Activated T-cell treated with anti-CD3 and anti-CD28 coated beads, Interleukin-2, amount 50 U/mL, for 4 hours (primary cell): Measurements from ENCODE around the gene DCHS1. TPM values are rescaled to one million over a fixed set of nuclear protein-coding genes. Genes with fewer than 3 reads are reported as not detected.

Experiments used
- ATAC-seq, 2 donors: fragments of 200-7000 bp; cut with Tn5 transposase; one replicate each; pipeline ENCODE4 v1.10.0; 2021
- DNase-seq: peaks from one replicate; pipeline ENCODE4 v3.0.0-alpha.2; 2020
- H3K27me3 Mint-ChIP-seq: one replicate; pipeline ENCODE4 v1.8.0; 2021; ENCODE audit warnings: low read depth, mixed read lengths
- H3K36me3 Mint-ChIP-seq: one replicate; pipeline ENCODE4 v1.8.0; 2022; ENCODE audit warnings: mixed read lengths; ENCODE audit not compliant: insufficient read depth
- H3K4me1 Mint-ChIP-seq: one replicate; pipeline ENCODE4 v1.8.0; 2021; ENCODE audit warnings: low read depth, mixed read lengths
- H3K4me3 Mint-ChIP-seq: one replicate; pipeline ENCODE4 v1.8.0; 2021; ENCODE audit warnings: mild to moderate bottlenecking, moderate library complexity, mixed read lengths
- H3K9me3 Mint-ChIP-seq: one replicate; pipeline ENCODE4 v1.8.0; 2021; ENCODE audit warnings: mixed read lengths
- total RNA-seq, 3 donors: library from RNA; stranded (reverse); gene quantifications; one replicate each; pipeline ENCODE4 v1.2.1, GENCODE V29; 2021

The DCHS1 gene
- total RNA-seq, 3 donors from 2014 or later: 0.28 to 0.40 (median 0.33) TPM

DNA sequence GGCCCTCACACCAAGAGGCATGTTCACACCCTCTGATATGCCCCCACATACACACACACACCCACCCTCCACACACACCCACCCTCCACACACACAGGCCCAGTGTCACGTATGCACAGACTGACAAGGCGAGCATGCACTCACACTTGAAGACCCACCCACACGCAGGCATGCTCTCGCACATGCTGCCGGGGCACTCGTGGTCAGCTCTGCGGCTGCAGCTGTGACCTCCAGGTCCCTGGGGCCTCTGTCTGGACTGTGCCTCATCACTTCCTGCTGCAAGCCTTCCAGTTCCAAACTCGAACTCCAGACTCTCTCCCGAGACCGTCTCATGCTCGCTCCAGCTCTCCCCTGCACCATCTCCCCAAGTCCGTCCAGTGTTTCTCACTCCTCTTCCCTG lies 9.5 kb downstream of the DCHS1 start:
- no peak for ATAC-seq
- H3K4me1 Mint-ChIP-seq: no peaks in the 10 kb centered on the region
- no peaks in the 10 kb centered on the region for H3K9me3 Mint-ChIP-seq
- H3K36me3 Mint-ChIP-seq: no peaks in the 10 kb centered on the region
- no peak for DNase-seq
- no peaks in the 10 kb centered on the region for H3K27me3 Mint-ChIP-seq
- H3K4me3 Mint-ChIP-seq: peak overlapping the region; percentile 14

DNA sequence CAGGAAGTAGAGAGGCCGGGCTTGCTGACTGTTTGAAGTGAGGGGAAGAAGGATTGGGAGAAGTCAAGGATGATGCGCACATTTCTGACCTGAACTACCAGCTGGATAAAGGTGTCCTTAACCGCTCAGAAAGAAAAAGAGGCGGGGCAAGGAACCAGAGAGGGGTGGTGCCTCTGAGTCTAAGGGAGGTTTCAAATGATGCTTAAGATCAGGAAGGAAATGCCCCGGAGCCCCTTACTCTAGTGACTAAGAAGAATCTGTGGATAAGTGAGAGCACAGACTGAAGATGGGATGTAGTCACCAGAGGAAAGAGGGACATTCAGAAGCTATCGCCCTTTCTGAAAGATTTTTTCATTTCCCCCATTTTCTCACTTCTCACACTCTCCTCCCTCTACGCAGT lies 12.7 kb downstream of the DCHS1 start:
- Mint-ChIP-seq H3K4me3 (no peak overlapping the region), H3K27me3 (no peaks in the 10 kb centered on the region), H3K4me1 (no peaks in the 10 kb centered on the region), H3K36me3 (no peaks in the 10 kb centered on the region), H3K9me3 (no peaks in the 10 kb centered on the region)
- no peak for ATAC-seq
- no peak for DNase-seq

DNA sequence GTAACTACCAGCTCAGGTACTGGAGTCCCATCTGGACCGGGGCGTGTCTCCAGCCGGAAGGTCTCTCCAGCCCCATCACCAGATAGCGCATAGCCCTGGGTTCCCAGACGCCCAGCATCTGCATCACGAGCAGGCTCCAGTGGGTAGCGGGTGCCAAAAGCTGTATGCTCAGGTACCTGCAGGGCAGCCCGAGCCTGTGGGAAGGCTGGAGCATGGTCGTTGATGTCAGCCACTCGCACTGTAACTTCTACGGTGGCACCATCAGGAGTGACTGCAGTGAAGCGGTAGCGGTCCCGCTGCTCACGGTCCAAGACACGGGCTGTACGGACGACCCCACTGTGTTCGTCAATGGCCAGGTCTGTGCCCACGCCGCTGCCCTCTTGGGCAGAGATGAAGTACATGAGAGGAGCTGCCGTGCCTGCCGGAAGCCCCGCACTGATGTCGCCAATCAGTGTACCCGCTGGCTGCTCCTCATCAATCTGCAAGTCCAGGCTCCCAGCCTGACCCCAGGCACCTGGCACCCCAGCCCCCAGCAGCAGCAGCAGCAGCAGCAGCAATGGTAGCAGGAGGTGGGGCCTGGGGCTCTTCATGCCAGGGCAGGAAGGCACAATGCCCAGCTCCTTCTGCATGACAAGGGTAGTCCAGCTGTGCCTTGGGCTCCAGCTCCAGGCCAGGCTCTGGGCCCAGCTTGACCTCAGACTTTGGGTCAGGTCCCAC lies 14.5 kb downstream of the DCHS1 start:
- H3K36me3 Mint-ChIP-seq: no peaks in the 10 kb centered on the region
- ATAC-seq: no peak
- H3K9me3 Mint-ChIP-seq: no peaks in the 10 kb centered on the region

DNA sequence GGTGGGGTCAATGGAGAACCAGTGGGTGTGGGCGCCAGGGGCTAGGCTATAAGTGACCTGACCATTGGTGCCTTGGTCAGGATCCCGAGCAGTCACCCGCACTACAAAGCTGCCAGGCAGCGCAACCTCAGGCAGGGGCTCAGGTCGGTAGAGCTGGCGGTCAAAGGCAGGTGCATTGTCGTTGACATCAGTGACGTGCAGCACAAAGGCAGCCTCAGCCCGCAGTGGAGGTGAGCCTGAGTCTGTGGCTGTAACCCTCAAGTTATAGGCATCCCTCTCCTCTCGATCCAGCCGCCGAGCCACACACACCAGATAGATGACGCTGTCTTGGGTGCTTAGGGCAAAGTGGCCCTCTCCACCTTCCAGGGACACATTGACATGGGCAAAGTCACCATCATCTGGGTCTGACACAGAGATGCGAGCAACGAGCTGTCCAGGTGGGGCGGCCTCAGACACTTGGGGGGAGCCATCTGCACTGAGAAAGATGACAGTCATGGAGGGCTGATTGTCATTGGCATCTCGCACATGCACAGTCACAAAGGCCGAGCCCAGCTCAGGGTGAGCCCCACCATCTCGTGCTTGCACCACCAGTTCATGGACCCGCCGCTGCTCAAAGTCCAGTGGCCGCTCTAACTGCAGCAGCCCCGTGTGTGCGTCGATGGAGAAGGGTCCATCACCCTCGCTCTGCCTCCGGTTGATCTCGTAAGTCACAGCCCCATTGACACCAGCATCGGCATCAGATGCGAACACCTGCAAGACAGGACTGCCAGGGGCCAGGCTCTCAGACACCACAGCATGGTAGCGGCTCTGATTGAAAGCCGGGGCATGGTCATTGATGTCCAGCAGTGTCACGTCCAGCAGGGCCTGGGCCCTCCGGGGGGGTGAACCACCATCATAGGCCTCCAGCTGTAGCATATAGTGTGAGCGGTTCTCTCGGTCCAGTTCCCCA lies 15.3 kb downstream of the DCHS1 start:
- no peaks in the 10 kb centered on the region for H3K9me3 Mint-ChIP-seq
- H3K27me3 Mint-ChIP-seq: no peaks in the 10 kb centered on the region
- no peak overlapping the region for H3K4me3 Mint-ChIP-seq
- H3K4me1 Mint-ChIP-seq: no peaks in the 10 kb centered on the region
- DNase-seq (no peak), ATAC-seq (no peak)
- no peaks in the 10 kb centered on the region for H3K36me3 Mint-ChIP-seq

More for the DNA sequence above, 14.5 kb downstream of the DCHS1 start:
- no peak for DNase-seq
- no peaks in the 10 kb centered on the region for H3K4me1 Mint-ChIP-seq
- no peaks in the 10 kb centered on the region for H3K27me3 Mint-ChIP-seq
- H3K4me3 Mint-ChIP-seq: no peak overlapping the region

DNA sequence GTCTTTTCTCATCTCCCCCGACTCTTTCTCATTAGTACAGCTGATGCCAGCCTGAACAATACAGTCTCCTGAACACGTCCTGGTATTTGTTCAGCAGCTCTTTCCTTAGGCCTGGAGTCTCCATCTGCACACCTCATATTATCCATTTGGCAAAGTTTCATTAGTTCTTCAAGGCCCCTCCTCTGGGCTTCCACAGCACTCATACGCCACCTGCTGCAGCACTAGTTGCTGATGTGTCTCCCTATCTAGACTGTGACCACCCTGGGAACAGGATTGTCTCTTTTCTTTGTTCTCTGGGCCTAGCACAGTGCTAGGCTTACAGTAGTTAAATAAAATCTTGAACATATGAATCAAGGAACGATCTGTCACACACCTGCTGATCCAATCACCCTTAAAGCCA lies 17.2 kb downstream of the DCHS1 start:
- Mint-ChIP-seq H3K4me1 (no peaks in the 10 kb centered on the region), H3K27me3 (no peaks in the 10 kb centered on the region), H3K9me3 (no peaks in the 10 kb centered on the region), H3K4me3 (no peak overlapping the region), H3K36me3 (no peaks in the 10 kb centered on the region)
- ATAC-seq: no peak
- DNase-seq: no peak

DNA sequence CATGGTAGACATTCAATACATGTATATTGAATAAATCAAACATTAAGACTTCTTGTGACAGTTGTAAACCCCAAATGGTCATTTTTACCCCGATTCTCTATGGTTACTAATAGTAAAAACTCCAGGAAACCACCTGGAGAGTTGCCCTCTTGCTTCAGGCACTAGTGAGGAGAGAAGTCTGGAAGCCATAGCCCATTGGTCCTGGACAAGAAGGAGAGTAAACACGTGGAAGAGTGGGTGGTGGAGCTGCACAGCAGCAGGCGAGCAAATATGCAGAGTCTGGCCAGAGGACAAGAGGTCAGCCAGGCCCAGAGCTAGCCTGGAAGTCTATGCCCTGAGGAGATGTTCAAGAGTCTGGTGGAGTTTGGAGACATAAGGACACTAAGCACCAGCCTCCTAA lies 17.7 kb downstream of the DCHS1 start:
- H3K36me3 Mint-ChIP-seq: no peaks in the 10 kb centered on the region
- no peaks in the 10 kb centered on the region for H3K4me1 Mint-ChIP-seq
- no peaks in the 10 kb centered on the region for H3K27me3 Mint-ChIP-seq
- ATAC-seq (no peak), DNase-seq (no peak)
- H3K9me3 Mint-ChIP-seq: no peaks in the 10 kb centered on the region
- no peak overlapping the region for H3K4me3 Mint-ChIP-seq

DNA sequence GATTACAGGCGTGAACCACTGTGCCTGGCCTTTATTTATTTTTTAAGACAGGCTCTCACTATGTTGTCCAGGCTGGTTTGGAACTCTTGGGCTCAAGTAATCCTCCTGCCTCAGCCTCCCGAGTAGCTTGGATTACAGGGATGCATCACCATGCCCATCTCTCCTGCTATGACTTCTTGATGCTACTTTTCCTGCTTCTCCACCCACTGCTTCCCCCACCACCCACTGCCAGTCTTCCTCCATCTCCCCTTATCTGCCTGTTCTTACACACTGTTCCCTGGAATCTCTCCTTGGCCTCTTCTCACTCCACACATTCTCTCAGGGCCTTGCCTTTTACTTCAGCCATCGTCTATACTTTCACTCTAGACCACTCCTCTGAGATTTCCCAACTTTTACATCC lies 19.1 kb downstream of the DCHS1 start:
- H3K4me3 Mint-ChIP-seq: no peak overlapping the region
- no peaks in the 10 kb centered on the region for H3K4me1 Mint-ChIP-seq
- H3K27me3 Mint-ChIP-seq: no peaks in the 10 kb centered on the region
- H3K36me3 Mint-ChIP-seq: no peaks in the 10 kb centered on the region
- ATAC-seq (no peak), DNase-seq (no peak)
- no peaks in the 10 kb centered on the region for H3K9me3 Mint-ChIP-seq

DNA sequence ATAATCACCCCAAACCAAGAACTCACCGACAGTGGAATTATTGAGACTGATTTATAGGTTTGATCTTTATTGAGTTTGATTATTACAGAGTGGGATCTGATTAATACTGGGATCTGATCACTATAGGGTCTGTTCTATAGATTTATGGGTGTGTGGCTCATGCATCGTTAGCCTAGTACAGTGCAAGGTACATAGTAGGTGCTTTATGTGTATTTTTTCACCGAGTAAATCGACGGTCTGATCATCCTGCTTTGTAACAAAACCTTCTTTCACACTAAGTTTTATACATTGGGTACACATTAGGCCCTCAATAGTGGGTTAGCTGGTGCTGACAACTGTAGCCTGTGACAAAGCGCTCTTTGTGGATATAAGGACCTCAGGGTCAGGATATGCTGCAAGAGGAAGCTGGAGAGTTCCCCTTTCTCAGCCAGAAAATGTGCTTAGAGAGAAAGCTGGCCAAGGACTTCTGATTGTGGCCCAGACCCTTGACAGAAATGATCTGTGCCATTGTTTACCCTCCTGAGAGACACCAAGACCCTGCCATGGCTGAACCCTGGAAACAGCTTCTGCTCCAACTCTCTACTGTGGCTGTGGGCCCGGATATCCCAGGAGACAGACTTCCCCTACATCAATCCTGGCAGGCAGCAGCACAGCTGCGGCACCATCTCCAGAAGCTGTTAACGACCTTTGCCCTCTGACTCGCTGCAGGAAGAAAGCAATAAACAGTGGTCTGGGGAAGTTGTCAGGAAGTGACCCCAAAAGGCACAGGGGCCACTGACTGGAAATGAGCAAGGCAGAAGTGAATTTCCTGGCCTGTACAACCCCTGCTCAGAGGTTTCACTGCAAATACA lies 20.3 kb downstream of the DCHS1 start:
- no peak for DNase-seq
- Mint-ChIP-seq H3K4me3 (no peak overlapping the region), H3K27me3 (no peaks in the 10 kb centered on the region), H3K9me3 (no peaks in the 10 kb centered on the region), H3K36me3 (peaks cover 1% of the 10 kb centered on the region), H3K4me1 (no peaks in the 10 kb centered on the region)
- no peak for ATAC-seq

DNA sequence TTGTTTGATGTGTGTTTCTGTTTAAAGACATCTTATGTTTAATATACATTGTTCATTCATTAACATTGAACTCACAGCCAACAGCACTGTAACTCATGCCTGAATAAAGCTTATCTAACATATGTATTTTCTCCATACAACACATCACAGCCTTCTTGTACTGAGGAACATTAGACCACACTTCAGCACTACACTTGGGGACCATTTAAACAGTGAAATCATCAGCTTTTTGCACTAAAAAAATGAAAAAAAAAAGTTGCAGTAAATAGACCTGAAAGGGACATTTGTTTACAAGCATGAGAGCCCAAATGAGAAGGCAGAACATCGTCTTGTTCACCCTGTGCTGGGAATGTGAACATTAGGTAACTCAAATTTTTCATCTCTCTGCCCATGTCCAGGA lies 21.1 kb downstream of the DCHS1 start:
- peaks cover 1% of the 10 kb centered on the region for H3K36me3 Mint-ChIP-seq
- H3K27me3 Mint-ChIP-seq: no peaks in the 10 kb centered on the region
- DNase-seq (no peak), ATAC-seq (no peak)
- no peaks in the 10 kb centered on the region for H3K4me1 Mint-ChIP-seq
- H3K4me3 Mint-ChIP-seq: no peak overlapping the region
- H3K9me3 Mint-ChIP-seq: no peaks in the 10 kb centered on the region

DNA sequence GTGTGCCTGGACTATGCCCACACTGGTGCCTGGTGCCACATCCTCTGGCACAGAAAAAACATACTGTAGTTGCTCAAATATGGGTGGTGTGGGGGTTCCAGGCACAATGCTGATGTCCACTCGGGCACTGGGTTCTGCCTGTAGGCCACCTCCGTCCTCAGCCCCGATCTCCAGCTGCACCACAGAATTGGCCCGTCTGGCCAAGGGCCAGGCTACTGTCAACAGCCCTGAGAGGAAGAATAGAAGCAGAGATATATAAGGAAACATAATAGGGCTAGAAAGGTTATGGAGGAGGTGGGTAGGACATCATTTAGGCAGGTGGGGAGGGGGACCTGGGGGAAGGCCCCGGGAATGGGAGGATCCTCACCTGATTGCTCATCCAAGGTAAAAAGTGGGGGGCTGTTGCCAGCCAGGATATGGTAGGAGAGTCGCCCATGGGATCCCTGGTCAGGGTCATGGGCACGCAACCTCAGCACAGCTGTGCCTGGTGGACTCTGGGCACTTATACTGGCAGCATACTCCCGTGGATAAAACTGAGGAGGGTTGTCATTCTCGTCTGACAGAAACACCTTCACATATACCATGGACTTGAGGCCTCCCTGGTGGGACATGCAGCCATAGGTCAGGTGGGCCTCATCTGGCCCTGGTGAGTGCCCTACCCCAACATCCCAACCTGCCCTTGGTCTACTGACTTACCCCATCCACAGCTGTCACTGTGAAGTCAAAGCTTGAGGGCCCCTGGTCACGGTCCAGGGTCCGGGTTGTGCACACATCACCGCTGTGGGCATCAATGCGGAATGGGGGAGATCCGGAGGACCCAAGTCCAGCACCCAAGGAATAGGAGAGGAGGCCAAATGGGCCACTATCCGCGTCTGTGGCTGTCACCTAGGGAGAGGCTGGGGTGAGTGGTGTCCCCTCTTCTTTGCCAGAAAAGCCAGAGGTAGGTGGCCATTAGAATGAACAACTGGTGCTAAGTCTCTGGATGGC lies 21.9 kb downstream of the DCHS1 start:
- Mint-ChIP-seq H3K4me1 (no peaks in the 10 kb centered on the region), H3K4me3 (no peak overlapping the region), H3K9me3 (no peaks in the 10 kb centered on the region), H3K27me3 (no peaks in the 10 kb centered on the region), H3K36me3 (peaks cover 1% of the 10 kb centered on the region)
- no peak for DNase-seq
- no peak for ATAC-seq

DNA sequence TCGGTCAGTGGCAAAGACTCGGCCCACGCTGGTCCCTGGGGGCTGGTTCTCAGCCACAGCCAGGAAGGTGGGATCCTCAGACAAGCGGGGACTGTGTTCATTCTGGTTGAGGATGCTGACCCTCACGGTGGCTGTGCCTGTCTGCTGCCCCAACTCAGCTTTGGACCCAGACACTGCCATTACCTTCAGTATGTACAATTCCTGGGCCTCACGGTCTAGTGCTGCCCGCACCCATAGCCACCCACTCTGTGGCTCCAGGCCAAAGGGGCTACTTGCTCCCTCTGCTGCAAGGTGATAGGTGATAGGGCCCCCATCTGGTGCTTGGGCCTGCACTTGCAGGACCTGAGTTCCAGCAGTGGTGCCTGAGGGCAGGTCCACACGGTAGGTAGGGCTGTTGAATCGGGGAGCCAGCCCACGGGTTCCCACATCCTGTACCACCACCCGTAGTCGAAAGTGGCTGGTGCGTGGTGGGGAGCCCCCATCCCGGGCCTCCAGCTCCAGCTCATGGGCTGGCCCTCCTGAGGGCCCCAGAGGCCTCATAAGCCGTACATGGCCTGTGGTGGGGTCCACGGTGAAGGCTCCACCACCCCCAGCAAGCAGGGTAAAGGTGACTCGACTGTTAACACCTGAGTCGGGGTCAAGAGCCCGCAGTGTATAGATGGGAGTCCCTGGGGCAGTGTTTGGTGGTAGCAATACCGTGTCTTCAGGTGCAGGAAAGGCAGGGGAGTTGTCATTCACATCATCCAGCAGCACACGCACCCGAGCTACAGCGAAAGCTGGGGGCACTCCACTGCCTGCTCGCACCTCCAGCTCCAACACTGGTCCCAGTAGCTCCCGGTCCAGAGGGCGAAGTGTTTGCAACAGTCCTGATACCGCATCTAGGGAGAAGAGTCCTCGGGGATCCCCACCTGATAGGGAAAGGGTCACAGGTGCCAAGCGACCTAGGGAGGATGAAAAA lies 23.2 kb downstream of the DCHS1 start:
- Mint-ChIP-seq H3K9me3 (no peaks in the 10 kb centered on the region), H3K4me3 (no peak overlapping the region), H3K27me3 (no peaks in the 10 kb centered on the region), H3K4me1 (peaks cover 10% of the 10 kb centered on the region), H3K36me3 (peaks cover 1% of the 10 kb centered on the region)
- ATAC-seq (no peak), DNase-seq (no peak)

DNA sequence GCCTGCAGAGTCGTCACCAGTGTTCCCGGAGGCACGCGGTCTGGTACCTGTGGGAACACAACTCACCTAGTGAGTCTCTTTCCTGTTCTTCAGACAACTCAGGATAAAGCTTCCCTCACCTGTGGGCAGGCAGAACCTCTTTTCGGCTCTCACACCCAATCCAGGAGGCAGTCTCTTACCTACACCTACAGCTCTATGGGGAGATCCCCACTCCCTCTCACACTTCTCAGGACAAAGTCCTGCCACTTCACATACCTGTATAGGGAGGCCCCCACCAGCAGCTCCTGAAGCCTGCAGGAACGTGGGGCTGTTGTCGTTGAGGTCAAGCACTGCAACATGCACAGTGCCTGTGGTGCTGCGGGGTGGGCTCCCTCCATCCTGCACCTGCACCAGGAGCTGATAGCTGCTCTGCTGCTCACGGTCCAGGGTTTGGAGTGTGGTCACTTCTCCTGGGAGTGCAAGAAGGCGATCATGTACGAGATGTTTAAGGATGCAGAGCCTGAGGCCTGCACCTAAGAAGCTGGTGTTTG lies 24.2 kb downstream of the DCHS1 start:
- ATAC-seq (no peak), DNase-seq (no peak)
- peaks cover 1% of the 10 kb centered on the region for H3K36me3 Mint-ChIP-seq
- peaks cover 20% of the 10 kb centered on the region for H3K4me1 Mint-ChIP-seq
- no peaks in the 10 kb centered on the region for H3K9me3 Mint-ChIP-seq
- H3K27me3 Mint-ChIP-seq: no peaks in the 10 kb centered on the region
- no peak overlapping the region for H3K4me3 Mint-ChIP-seq
